HCT116 (cell line): ENCODE data around the gene OTP. TPM values are rescaled to one million over a fixed set of nuclear protein-coding genes. Genes with fewer than 3 reads are reported as not detected.

ENCODE experiments used
- ATAC-seq: fragments of 200-7000 bp; cut with Tn5 transposase; 2 replicates; pipeline ENCODE4 v1.9.1; 2020; ENCODE audit warnings: mild to moderate bottlenecking, moderate library complexity
- BruUV-seq: library from RNA; stranded (reverse); fragments of 400-500 nt; replicated peaks from 2 replicates; lab custom pipeline; 2021; lab: Mats Ljungman, UMichigan
- CTCF ChIA-PET: fragments of 300-600 bp; sonication (Branson Sonifier 250); formaldehyde crosslinking; loops from one replicate; lab custom pipeline; 2021; ENCODE audit warnings: antibody characterized with exemption; lab: Charles Lee
- POLR2A ChIA-PET: fragments of 300-600, 350-600 bp; sonication (Branson Sonifier 250); formaldehyde crosslinking; loops from one replicate; lab custom pipeline; 2021; ENCODE audit warnings: antibody characterized with exemption; lab: Charles Lee
- RAD21 ChIA-PET, 2 experiments: fragments of 300-600 bp; sonication (Branson Sonifier 250); formaldehyde crosslinking; loops; one replicate each; lab custom pipeline; 2023; ENCODE audit warnings: low total read pairs in 2 of 2; ENCODE audit not compliant: uncharacterized antibody in 2 of 2, unreplicated experiment in 2 of 2, low non-redundant PET in 1 of 2; lab: Charles Lee
- DNase-seq: peaks from one replicate; pipeline ENCODE4 v3.0.0-alpha.2; 2010; ENCODE audit warnings: low read depth, low spot score
- H2AFZ ChIP-seq: fragments of 200-600 bp; shearing (Covaris generic), sonication (generic); 2 replicates; pipeline ENCODE4 v1.6.1; 2017; ENCODE audit warnings: low read depth, mixed run types, mixed read lengths, antibody characterized with exemption, low read length; ENCODE audit not compliant: poor library complexity, severe bottlenecking
- H3K27ac ChIP-seq: 2 replicates; pipeline ENCODE4 v1.5.1; 2012; ENCODE audit warnings: low read depth, low read length
- H3K27me3 ChIP-seq: fragments of 200-600 bp; sonication (generic); 2 replicates; pipeline ENCODE4 v1.6.1; 2016; ENCODE audit warnings: mixed run types, low read length, mixed read lengths; ENCODE audit not compliant: insufficient read depth
- H3K36me3 ChIP-seq, 2 experiments: fragments of 200-500 bp in 1 of 2; fragments of 200-600 bp in 1 of 2; sonication (Bioruptor generic) in 1 of 2; sonication (generic) in 1 of 2; 2 replicates each; pipeline versions ENCODE4 v1.5.1 to v1.6.1; 2014 to 2016; ENCODE audit warnings: low read length in 2 of 2, inconsistent platforms in 1 of 2, mixed read lengths in 1 of 2, mixed run types in 1 of 2; ENCODE audit not compliant: insufficient read depth in 2 of 2, control insufficient read depth in 1 of 2
- H3K4me1 ChIP-seq, 2 experiments: fragments of 200-600 bp in 1 of 2; sonication (generic) in 1 of 2; 2 replicates each; pipeline versions ENCODE4 v1.5.1 to v1.6.1; 2012 to 2017; ENCODE audit warnings: low read length in 2 of 2, inconsistent platforms in 1 of 2, mild to moderate bottlenecking in 1 of 2, mixed read lengths in 1 of 2, mixed run types in 1 of 2, moderate library complexity in 1 of 2; ENCODE audit not compliant: insufficient read depth in 2 of 2, control insufficient read depth in 1 of 2
- H3K4me2 ChIP-seq: fragments of 200-600 bp; sonication (generic); 2 replicates; pipeline ENCODE4 v1.6.1; 2017; ENCODE audit warnings: mixed run types, low read length, mixed read lengths
- H3K4me3 ChIP-seq, 2 experiments: fragments of 200-600 bp in 1 of 2; sonication (generic) in 1 of 2; replicated peaks in 1 of 2; 2 replicates each; pipeline ENCODE4 v1.5.1; 2011 to 2016; ENCODE audit warnings: low read length in 2 of 2, control low read depth in 1 of 2, low read depth in 1 of 2, mild to moderate bottlenecking in 1 of 2, mixed read lengths in 1 of 2, mixed run types in 1 of 2
- H3K79me2 ChIP-seq: fragments of 200-600 bp; sonication (generic); 2 replicates; pipeline ENCODE4 v1.6.1; 2017; ENCODE audit warnings: mild to moderate bottlenecking, mixed run types, low read length, moderate library complexity, mixed read lengths; ENCODE audit not compliant: insufficient read depth
- H3K9ac ChIP-seq: fragments of 200-600 bp; sonication (generic); 2 replicates; pipeline ENCODE4 v1.6.1; 2016; ENCODE audit warnings: low read length, mixed read lengths
- H3K9me2 ChIP-seq: fragments of 200-600 bp; sonication (generic), shearing (Covaris generic); 2 replicates; pipeline ENCODE4 v1.6.1; 2017; ENCODE audit warnings: mixed run types, mild to moderate bottlenecking, moderate library complexity; ENCODE audit not compliant: insufficient read depth
- H3K9me3 ChIP-seq, 2 experiments: fragments of 200-500 bp in 1 of 2; fragments of 200-600 bp in 1 of 2; sonication (Bioruptor generic) in 1 of 2; sonication (generic) in 1 of 2; 2 replicates each; pipeline ENCODE4 v1.6.1; 2014 to 2017; ENCODE audit warnings: low read length in 2 of 2, mixed read lengths in 2 of 2, inconsistent platforms in 1 of 2, low read depth in 1 of 2, mild to moderate bottlenecking in 1 of 2, mixed run types in 1 of 2, moderate library complexity in 1 of 2; ENCODE audit not compliant: control insufficient read depth in 1 of 2, insufficient read depth in 1 of 2
- H4K20me1 ChIP-seq: fragments of 200-600 bp; sonication (generic), shearing (Covaris generic); 2 replicates; pipeline ENCODE4 v1.6.1; 2017; ENCODE audit warnings: mixed run types, mild to moderate bottlenecking, moderate library complexity; ENCODE audit not compliant: insufficient read depth
- EZH2phosphoT487 ChIP-seq: fragments of 200-600 bp; IDR thresholded peaks from 2 replicates; pipeline ENCODE4 v1.6.1; 2018; ENCODE audit warnings: antibody characterized with exemption, borderline replicate concordance
- FOSL1 ChIP-seq: IDR thresholded peaks from 2 replicates; pipeline ENCODE4 v1.6.1; 2012; ENCODE audit warnings: low read depth
- JUND ChIP-seq: IDR thresholded peaks from 2 replicates; pipeline ENCODE4 v1.6.1; 2012
- SIN3A ChIP-seq: IDR thresholded peaks from 2 replicates; pipeline ENCODE4 v1.6.1; 2012; ENCODE audit warnings: low read depth
- ZFX ChIP-seq: fragments of 450-650 bp; IDR thresholded peaks from 2 replicates; pipeline ENCODE4 v1.6.1; 2017
- intact Hi-C: fragments of 100-400 bp; cut with micrococcal nuclease; formaldehyde crosslinking; loops from 2 replicates; pipeline ENCODE4 v1.10.0; 2022
- total RNA-seq: library from RNA; stranded (reverse); gene quantifications from one replicate; pipeline ENCODE4 v1.2.1, GENCODE V29; 2021; ENCODE audit not compliant: unreplicated experiment
- TF ChIP-seq, protein P1 (sequence below): IDR thresholded peaks from 2 replicates; pipeline ENCODE4 v1.6.1; 2012; ENCODE audit warnings: low read depth
- TF ChIP-seq, protein P2 (sequence below), 3 experiments: fragments of 200-600 bp in 1 of 3; sonication (generic) in 1 of 3; IDR thresholded peaks in 2 of 3; conservative IDR thresholded peaks in 1 of 3; 2 replicates each; pipeline ENCODE4 v1.5.1; 2012 to 2017; ENCODE audit warnings: low read depth in 2 of 3, low read length in 2 of 3, antibody characterized with exemption in 1 of 3, borderline replicate concordance in 1 of 3, control low read depth in 1 of 3, mild to moderate bottlenecking in 1 of 3, mixed read lengths in 1 of 3, mixed run types in 1 of 3, moderate library complexity in 1 of 3; ENCODE audit not compliant: insufficient read depth in 1 of 3
- TF ChIP-seq, protein P3 (sequence below): IDR thresholded peaks from 2 replicates; pipeline ENCODE4 v1.6.1; 2011; ENCODE audit warnings: mild to moderate bottlenecking, low read length, moderate library complexity; ENCODE audit not compliant: insufficient replicate concordance; ENCODE audit errors: extremely low read depth

Gene OTP
- total RNA-seq, 1 experiment from 2014 or later = 0.07 TPM

DNA sequence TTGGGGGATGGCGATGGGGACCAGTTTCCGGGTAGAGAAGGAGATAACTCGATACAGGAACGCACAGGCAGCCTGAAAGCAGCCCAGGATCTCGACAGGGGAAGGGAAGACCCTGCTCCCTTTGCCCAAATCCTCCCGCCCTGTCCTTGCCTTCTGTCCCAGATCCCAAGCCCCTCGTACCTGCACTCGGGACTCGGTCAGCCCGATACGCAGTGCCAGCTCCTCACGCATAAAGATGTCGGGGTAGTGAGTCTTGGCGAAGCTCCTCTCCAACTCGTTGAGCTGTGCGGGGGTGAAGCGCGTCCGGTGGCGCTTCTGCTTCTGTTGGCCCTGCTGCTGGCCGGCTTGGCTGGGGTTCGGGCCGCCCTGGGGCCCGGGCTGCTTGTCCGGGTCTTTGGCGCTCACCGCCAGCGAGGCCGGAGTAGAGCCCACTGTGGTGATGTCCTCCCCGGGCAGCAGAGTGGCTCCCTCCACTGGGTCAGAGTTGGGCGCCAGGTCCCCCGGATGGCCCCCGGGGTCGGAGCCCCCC is 1.8 kb downstream of the OTP start:
- H4K20me1 ChIP-seq = no peaks in the 10 kb centered on the region
- no peaks in the 10 kb centered on the region for H3K4me1 ChIP-seq
- no peaks in the 10 kb centered on the region for H3K9me3 ChIP-seq
- TF ChIP-seq JUND (no peak), ZFX (no peak), EZH2phosphoT487 (no peak), SIN3A (no peak), FOSL1 (no peak)
- TF ChIP-seq, protein P1, sequence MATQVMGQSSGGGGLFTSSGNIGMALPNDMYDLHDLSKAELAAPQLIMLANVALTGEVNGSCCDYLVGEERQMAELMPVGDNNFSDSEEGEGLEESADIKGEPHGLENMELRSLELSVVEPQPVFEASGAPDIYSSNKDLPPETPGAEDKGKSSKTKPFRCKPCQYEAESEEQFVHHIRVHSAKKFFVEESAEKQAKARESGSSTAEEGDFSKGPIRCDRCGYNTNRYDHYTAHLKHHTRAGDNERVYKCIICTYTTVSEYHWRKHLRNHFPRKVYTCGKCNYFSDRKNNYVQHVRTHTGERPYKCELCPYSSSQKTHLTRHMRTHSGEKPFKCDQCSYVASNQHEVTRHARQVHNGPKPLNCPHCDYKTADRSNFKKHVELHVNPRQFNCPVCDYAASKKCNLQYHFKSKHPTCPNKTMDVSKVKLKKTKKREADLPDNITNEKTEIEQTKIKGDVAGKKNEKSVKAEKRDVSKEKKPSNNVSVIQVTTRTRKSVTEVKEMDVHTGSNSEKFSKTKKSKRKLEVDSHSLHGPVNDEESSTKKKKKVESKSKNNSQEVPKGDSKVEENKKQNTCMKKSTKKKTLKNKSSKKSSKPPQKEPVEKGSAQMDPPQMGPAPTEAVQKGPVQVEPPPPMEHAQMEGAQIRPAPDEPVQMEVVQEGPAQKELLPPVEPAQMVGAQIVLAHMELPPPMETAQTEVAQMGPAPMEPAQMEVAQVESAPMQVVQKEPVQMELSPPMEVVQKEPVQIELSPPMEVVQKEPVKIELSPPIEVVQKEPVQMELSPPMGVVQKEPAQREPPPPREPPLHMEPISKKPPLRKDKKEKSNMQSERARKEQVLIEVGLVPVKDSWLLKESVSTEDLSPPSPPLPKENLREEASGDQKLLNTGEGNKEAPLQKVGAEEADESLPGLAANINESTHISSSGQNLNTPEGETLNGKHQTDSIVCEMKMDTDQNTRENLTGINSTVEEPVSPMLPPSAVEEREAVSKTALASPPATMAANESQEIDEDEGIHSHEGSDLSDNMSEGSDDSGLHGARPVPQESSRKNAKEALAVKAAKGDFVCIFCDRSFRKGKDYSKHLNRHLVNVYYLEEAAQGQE = no peak
- TF ChIP-seq, protein P2, sequence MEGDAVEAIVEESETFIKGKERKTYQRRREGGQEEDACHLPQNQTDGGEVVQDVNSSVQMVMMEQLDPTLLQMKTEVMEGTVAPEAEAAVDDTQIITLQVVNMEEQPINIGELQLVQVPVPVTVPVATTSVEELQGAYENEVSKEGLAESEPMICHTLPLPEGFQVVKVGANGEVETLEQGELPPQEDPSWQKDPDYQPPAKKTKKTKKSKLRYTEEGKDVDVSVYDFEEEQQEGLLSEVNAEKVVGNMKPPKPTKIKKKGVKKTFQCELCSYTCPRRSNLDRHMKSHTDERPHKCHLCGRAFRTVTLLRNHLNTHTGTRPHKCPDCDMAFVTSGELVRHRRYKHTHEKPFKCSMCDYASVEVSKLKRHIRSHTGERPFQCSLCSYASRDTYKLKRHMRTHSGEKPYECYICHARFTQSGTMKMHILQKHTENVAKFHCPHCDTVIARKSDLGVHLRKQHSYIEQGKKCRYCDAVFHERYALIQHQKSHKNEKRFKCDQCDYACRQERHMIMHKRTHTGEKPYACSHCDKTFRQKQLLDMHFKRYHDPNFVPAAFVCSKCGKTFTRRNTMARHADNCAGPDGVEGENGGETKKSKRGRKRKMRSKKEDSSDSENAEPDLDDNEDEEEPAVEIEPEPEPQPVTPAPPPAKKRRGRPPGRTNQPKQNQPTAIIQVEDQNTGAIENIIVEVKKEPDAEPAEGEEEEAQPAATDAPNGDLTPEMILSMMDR (IDR thresholded peaks at IDR 0.05 in 2 of 3, conservative IDR thresholded peaks at IDR 0.05 in 1 of 3; ENCODE audit: borderline replicate concordance in 1 of 3, insufficient read depth in 1 of 3, low read depth in 2 of 3, low read length in 2 of 3) = no peak
- TF ChIP-seq, protein P3, sequence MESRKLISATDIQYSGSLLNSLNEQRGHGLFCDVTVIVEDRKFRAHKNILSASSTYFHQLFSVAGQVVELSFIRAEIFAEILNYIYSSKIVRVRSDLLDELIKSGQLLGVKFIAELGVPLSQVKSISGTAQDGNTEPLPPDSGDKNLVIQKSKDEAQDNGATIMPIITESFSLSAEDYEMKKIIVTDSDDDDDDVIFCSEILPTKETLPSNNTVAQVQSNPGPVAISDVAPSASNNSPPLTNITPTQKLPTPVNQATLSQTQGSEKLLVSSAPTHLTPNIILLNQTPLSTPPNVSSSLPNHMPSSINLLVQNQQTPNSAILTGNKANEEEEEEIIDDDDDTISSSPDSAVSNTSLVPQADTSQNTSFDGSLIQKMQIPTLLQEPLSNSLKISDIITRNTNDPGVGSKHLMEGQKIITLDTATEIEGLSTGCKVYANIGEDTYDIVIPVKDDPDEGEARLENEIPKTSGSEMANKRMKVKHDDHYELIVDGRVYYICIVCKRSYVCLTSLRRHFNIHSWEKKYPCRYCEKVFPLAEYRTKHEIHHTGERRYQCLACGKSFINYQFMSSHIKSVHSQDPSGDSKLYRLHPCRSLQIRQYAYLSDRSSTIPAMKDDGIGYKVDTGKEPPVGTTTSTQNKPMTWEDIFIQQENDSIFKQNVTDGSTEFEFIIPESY = no peak
- ChIA-PET RAD21 (no interaction called here), CTCF (no interaction called here), POLR2A (no interaction called here)
- BruUV-seq = no TSS peak
- no peak overlapping the region for H3K9ac ChIP-seq
- no peaks in the 10 kb centered on the region for H3K27me3 ChIP-seq
- ATAC-seq (no peak), DNase-seq (no peak)
- H3K9me2 ChIP-seq = no peaks in the 10 kb centered on the region
- no peak overlapping the region for H3K4me3 ChIP-seq
- H3K79me2 ChIP-seq = no peaks in the 10 kb centered on the region
- H3K4me2 ChIP-seq = no peak overlapping the region
- no peak overlapping the region for H3K27ac ChIP-seq
- H3K36me3 ChIP-seq = no peaks in the 10 kb centered on the region
- H2AFZ ChIP-seq = no peak overlapping the region
- intact Hi-C loops = no loop called here
